Transverse colon (tissue), 4 donors: ENCODE measurements around the gene SPRR2F.
"Not testable (repeated sequence)": the region's sequence is repeated elsewhere in the genome, so short reads cannot be mapped to it uniquely, and the experiment has no call there.

Experiments used
- POLR2A ChIP-seq: fragments of 450-650 bp; IDR thresholded peaks from one replicate; pipeline ENCODE4 v1.6.1; 2016; ENCODE audit warnings: antibody characterized with exemption, mild to moderate bottlenecking, moderate library complexity
- POLR2AphosphoS5 ChIP-seq, 3 donors: sonication (generic); formaldehyde crosslinking; IDR thresholded peaks; one replicate each; pipeline ENCODE4 v1.6.1; 2016; ENCODE audit warnings: antibody characterized with exemption in 3 of 3
- TF ChIP-seq, protein P1 (sequence below), 5 experiments: fragments of 200-600 bp in 3 of 5; fragments of 450-650 bp in 2 of 5; sonication (generic) in 3 of 5; IDR thresholded peaks; 1 replicate in 2 of 5; 2 replicates in 3 of 5; pipeline ENCODE4 v1.5.1; 2016 to 2017; ENCODE audit warnings: antibody characterized with exemption in 5 of 5, inconsistent platforms in 3 of 5, mild to moderate bottlenecking in 2 of 5, moderate library complexity in 1 of 5

DNA sequence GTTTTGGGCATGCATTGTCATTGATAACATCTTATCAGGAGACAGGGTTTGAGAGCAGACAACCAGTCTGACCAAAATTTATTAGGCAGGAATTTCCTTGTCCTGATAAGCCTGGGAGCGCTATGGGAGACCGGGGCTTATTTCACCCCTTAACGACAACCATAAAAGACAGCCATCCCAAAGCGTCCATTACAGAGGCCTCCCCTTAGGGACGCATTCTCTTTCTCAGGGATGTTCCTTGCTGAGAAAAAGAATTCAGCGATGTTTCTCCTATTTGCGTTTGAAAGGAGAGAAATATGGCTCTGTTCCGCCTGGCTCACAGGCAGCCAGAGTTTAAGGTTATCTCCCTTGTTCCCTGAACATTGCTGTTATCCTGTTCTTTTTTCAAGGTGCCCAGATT lies 10.5 kb upstream of the SPRR2F start:
- not testable (repeated sequence) for TF ChIP-seq POLR2A; POLR2AphosphoS5 (IDR thresholded peaks at IDR 0.05)
- TF ChIP-seq, protein P1, sequence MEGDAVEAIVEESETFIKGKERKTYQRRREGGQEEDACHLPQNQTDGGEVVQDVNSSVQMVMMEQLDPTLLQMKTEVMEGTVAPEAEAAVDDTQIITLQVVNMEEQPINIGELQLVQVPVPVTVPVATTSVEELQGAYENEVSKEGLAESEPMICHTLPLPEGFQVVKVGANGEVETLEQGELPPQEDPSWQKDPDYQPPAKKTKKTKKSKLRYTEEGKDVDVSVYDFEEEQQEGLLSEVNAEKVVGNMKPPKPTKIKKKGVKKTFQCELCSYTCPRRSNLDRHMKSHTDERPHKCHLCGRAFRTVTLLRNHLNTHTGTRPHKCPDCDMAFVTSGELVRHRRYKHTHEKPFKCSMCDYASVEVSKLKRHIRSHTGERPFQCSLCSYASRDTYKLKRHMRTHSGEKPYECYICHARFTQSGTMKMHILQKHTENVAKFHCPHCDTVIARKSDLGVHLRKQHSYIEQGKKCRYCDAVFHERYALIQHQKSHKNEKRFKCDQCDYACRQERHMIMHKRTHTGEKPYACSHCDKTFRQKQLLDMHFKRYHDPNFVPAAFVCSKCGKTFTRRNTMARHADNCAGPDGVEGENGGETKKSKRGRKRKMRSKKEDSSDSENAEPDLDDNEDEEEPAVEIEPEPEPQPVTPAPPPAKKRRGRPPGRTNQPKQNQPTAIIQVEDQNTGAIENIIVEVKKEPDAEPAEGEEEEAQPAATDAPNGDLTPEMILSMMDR (IDR thresholded peaks at IDR 0.05), result not testable (repeated sequence)
